Nephron (organoid): Measurements from ENCODE around the gene PHTF2.

Experiments
- H3K27ac Mint-ChIP-seq, 3 experiments: 2 replicates each; pipeline ENCODE4 v1.8.0; 2020; ENCODE audit warnings: mixed read lengths in 3 of 3, mild to moderate bottlenecking in 2 of 3, moderate library complexity in 1 of 3
- H3K27me3 Mint-ChIP-seq: 2 replicates; pipeline ENCODE4 v1.8.0; 2021; ENCODE audit warnings: low read depth, mild to moderate bottlenecking, moderate library complexity, mixed read lengths
- H3K36me3 Mint-ChIP-seq: 2 replicates; pipeline ENCODE4 v1.8.0; 2020; ENCODE audit warnings: low read depth, mixed read lengths
- H3K4me1 Mint-ChIP-seq: 2 replicates; pipeline ENCODE4 v1.8.0; 2020; ENCODE audit warnings: mixed read lengths
- H3K4me3 Mint-ChIP-seq, 3 experiments: 2 replicates each; pipeline ENCODE4 v1.8.0; 2020; ENCODE audit warnings: mild to moderate bottlenecking in 3 of 3, mixed read lengths in 3 of 3, moderate library complexity in 2 of 3
- H3K9me3 Mint-ChIP-seq: 2 replicates; pipeline ENCODE4 v1.8.0; 2020; ENCODE audit warnings: mixed read lengths
- TF ChIP-seq, protein P1 (sequence below), 3 experiments: fragments of 200-600 bp; sonication (generic); IDR thresholded peaks; one replicate each; pipeline ENCODE4 v1.5.0; 2021; ENCODE audit warnings: antibody characterized with exemption in 3 of 3; ENCODE audit not compliant: unreplicated experiment in 3 of 3

PHTF2 gene

DNA sequence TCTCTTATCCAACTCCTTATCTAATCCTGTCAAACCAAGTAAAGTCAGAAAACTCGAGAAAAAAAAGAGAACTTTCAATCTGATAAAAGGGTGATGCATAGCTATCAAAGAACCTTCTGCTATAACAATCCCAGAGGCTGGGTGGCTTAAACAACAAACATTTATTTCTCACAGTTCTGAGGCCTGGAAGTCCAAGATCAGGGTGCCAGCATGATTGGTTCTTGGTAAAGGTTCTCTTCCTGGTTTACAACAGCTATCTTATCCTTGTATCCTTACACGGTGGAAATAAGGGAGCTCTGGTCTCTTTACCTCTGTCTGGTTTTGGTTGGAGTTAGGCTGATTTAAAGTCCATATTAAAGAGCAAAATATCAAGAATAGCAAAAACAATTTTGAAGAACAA, 131.9 kb downstream of the PHTF2 start:
- no peak overlapping the region for H3K4me3 Mint-ChIP-seq
- TF ChIP-seq, protein P1, sequence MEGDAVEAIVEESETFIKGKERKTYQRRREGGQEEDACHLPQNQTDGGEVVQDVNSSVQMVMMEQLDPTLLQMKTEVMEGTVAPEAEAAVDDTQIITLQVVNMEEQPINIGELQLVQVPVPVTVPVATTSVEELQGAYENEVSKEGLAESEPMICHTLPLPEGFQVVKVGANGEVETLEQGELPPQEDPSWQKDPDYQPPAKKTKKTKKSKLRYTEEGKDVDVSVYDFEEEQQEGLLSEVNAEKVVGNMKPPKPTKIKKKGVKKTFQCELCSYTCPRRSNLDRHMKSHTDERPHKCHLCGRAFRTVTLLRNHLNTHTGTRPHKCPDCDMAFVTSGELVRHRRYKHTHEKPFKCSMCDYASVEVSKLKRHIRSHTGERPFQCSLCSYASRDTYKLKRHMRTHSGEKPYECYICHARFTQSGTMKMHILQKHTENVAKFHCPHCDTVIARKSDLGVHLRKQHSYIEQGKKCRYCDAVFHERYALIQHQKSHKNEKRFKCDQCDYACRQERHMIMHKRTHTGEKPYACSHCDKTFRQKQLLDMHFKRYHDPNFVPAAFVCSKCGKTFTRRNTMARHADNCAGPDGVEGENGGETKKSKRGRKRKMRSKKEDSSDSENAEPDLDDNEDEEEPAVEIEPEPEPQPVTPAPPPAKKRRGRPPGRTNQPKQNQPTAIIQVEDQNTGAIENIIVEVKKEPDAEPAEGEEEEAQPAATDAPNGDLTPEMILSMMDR (IDR thresholded peaks at IDR 0.05; ENCODE audit: unreplicated experiment in 3 of 3): no peak
- H3K27me3 Mint-ChIP-seq: no peaks in the 10 kb centered on the region
- H3K9me3 Mint-ChIP-seq: no peaks in the 10 kb centered on the region
- H3K27ac Mint-ChIP-seq: no peak overlapping the region
- no peaks in the 10 kb centered on the region for H3K4me1 Mint-ChIP-seq
- H3K36me3 Mint-ChIP-seq: peaks cover 10% of the 10 kb centered on the region

DNA sequence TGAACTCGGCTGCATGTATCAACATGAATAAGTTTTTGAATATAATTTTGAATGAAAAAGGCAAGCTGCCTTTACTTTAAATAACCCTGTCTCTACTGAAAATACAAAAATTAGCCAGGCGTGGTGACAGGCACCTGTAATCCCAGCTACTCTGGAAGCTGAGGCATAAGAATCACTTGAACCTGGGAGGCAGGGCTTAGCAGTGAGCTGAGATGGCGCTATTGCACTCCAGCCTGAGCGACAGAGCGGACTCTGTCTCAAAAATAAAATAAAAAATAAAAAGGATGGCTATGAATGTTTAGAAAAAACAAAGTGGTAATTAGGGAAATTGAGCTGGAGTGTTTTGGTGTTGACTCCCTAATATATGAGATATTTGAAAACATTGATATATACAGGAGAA, 133.3 kb downstream of the PHTF2 start:
- Mint-ChIP-seq H3K27me3 (no peaks in the 10 kb centered on the region), H3K27ac (no peak overlapping the region)

DNA sequence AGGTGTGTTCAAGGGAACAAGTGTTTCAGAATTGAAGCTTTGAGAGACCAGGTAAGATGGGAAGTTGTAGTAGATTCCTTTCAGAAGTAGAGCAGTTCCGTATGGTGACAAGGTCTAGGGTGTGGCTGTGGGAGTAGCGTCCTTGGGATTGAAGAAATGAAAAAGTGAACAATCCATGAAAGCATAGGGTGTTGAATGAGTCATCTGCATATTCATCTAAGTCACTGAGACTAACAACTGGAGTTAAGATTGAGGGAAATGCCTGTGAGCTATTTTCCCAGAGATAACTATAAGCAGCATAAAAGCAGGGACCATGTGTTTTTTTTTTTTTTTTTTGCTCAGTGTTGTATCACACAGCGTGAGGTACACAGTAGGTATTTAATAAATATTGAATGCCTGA, 134.8 kb downstream of the PHTF2 start:
- TF ChIP-seq, protein P1 (IDR thresholded peaks at IDR 0.05; ENCODE audit: unreplicated experiment in 3 of 3): no peak
- no peak overlapping the region for H3K4me3 Mint-ChIP-seq

More for the DNA sequence above, 133.3 kb downstream of the PHTF2 start:
- TF ChIP-seq, protein P1 (IDR thresholded peaks at IDR 0.05; ENCODE audit: unreplicated experiment in 3 of 3): no peak
- Mint-ChIP-seq H3K4me3 (no peak overlapping the region), H3K36me3 (peaks cover 10% of the 10 kb centered on the region), H3K4me1 (no peaks in the 10 kb centered on the region), H3K9me3 (no peaks in the 10 kb centered on the region)

DNA sequence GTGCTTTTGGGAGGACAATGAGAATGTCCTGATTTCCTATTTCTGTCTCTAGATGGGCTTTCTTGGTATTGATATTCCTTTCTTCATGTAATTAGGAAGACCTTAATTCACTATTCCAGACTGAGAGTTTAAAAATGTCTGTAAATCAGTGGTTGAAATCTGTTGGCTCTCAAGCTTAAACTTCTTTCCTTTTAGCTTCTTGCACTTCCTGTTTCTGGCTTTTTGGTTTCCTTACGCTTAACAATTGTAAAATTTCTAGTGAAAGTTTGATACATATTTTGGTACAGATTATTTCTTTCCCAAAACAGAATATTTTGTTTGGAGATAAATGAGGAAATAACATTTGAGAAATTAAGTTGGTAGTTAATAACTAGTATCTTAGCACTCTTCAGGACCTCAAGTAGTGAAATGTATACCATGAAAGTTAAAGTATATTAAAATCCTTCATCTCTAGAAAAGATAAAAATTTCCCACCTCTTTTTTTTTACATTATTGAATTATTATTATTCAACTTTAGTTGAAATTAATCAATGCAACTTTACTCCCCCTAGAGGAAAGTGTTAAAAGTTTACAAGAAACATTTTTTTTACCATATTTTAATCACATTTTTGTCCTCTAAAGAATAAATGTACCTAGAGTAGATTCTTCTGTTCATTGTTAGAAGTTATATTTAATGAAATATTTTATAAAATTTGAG, 137.2 kb downstream of the PHTF2 start:
- Mint-ChIP-seq H3K4me3 (no peak overlapping the region), H3K9me3 (no peaks in the 10 kb centered on the region), H3K4me1 (no peaks in the 10 kb centered on the region), H3K27me3 (no peaks in the 10 kb centered on the region), H3K27ac (no peak overlapping the region), H3K36me3 (no peaks in the 10 kb centered on the region)
- TF ChIP-seq, protein P1 (IDR thresholded peaks at IDR 0.05; ENCODE audit: unreplicated experiment in 3 of 3): peak in 2 of 3 experiments; percentile 26 to 54

More for the DNA sequence above, 134.8 kb downstream of the PHTF2 start:
- no peaks in the 10 kb centered on the region for H3K4me1 Mint-ChIP-seq
- no peaks in the 10 kb centered on the region for H3K27me3 Mint-ChIP-seq
- no peaks in the 10 kb centered on the region for H3K9me3 Mint-ChIP-seq
- H3K27ac Mint-ChIP-seq: no peak overlapping the region
- peaks cover 6% of the 10 kb centered on the region for H3K36me3 Mint-ChIP-seq

DNA sequence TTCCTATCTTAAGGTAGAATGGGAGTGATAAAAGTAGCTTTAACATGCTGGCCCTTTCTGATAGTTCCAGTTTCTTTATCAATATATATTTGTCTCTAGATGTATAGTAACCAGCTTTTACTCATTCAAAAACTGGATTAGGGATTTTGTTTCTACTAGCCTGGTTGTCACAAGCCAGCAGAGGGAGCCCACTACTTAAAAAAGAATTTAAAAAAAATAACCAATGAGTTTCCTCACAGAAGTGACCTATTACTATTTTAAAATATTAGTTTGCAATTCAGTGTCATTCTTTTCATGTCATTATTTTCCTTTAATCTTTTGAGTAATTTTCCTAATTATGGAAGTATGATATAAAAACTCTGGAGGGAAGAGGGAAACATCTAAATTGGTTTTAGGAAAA, 142.1 kb downstream of the PHTF2 start:
- Mint-ChIP-seq H3K4me3 (no peak overlapping the region), H3K27me3 (no peaks in the 10 kb centered on the region), H3K27ac (no peak overlapping the region), H3K9me3 (no peaks in the 10 kb centered on the region), H3K4me1 (no peaks in the 10 kb centered on the region), H3K36me3 (peaks cover 10% of the 10 kb centered on the region)
- TF ChIP-seq, protein P1 (IDR thresholded peaks at IDR 0.05; ENCODE audit: unreplicated experiment in 3 of 3): peak; percentile 70 to 81 (median 74)

DNA sequence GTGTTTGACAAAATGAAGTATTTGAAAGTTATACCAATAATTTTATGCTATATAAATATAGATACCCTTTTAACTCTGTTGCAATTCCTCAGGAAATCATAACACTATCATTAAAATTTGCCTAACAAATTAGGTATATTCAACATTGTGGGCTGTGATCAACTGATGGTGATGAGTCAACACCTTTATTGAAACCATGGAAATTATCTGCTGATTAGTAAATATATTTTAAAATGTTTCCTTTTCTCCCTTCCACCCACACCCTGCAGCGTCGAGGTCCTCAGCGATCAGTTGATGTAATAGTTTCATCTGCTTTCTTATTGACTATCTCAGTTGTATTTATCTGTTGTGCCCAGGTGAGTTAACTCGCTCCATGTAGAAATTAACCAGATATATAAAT, 143.9 kb downstream of the PHTF2 start:
- Mint-ChIP-seq H3K4me1 (no peaks in the 10 kb centered on the region), H3K4me3 (no peak overlapping the region), H3K27me3 (no peaks in the 10 kb centered on the region), H3K9me3 (no peaks in the 10 kb centered on the region), H3K36me3 (peaks cover 10% of the 10 kb centered on the region), H3K27ac (no peak overlapping the region)
- TF ChIP-seq, protein P1 (IDR thresholded peaks at IDR 0.05; ENCODE audit: unreplicated experiment in 3 of 3): no peak
